Gastroesophageal sphincter (tissue), 4 donors: ENCODE results near the gene RPS6KC1. TPM values are rescaled to one million over a fixed set of nuclear protein-coding genes. Genes with fewer than 3 reads are reported as not detected.
"Not testable (repeated sequence)": the region's sequence is repeated elsewhere in the genome, so short reads cannot be mapped to it uniquely, and the experiment has no call there.

ENCODE experiments used
- ATAC-seq: fragments of 150-250 bp; one replicate; pipeline ENCODE4 v1.9.1; 2016; ENCODE audit warnings: mild to moderate bottlenecking, moderate library complexity
- H3K27ac ChIP-seq, 4 donors: fragments of 200-600 bp; sonication (generic) in 3 of 4; 1 replicate in 3 of 4; 2 replicates in 1 of 4; pipeline ENCODE4 v1.5.1; 2016 to 2019
- H3K27me3 ChIP-seq: fragments of 200-600 bp; sonication (generic); one replicate; pipeline ENCODE4 v1.5.1; 2019
- H3K36me3 ChIP-seq, 2 donors: fragments of 200-600 bp; sonication (generic); one replicate each; pipeline ENCODE4 v1.5.1; 2019; ENCODE audit warnings: control low read depth in 1 of 2
- H3K4me1 ChIP-seq, 3 donors: fragments of 200-600 bp; sonication (generic); 1 replicate in 2 of 3; 2 replicates in 1 of 3; pipeline ENCODE4 v1.5.1; 2016 to 2019; ENCODE audit warnings: control low read depth in 2 of 3
- H3K4me3 ChIP-seq, 2 donors: fragments of 200-600 bp; sonication (generic); one replicate each; pipeline ENCODE4 v1.5.1; 2019; ENCODE audit warnings: mild to moderate bottlenecking in 1 of 2, moderate library complexity in 1 of 2
- H3K9me3 ChIP-seq, 3 donors: fragments of 200-600 bp; sonication (generic); one replicate each; pipeline ENCODE4 v1.5.1; 2017 to 2019; ENCODE audit warnings: control low read depth in 2 of 3
- CTCF ChIP-seq, 4 experiments: fragments of 200-600 bp in 2 of 4; fragments of 450-650 bp in 2 of 4; sonication (generic) in 1 of 4; IDR thresholded peaks; one replicate each; pipeline ENCODE4 v1.5.1; 2017 to 2019; ENCODE audit warnings: antibody characterized with exemption in 4 of 4, mild to moderate bottlenecking in 2 of 4, moderate library complexity in 2 of 4
- EP300 ChIP-seq: sonication (generic); formaldehyde crosslinking; IDR thresholded peaks from one replicate; pipeline ENCODE4 v1.6.1; 2017; ENCODE audit warnings: antibody characterized with exemption, mild to moderate bottlenecking
- POLR2A ChIP-seq, 2 donors: fragments of 450-650 bp; IDR thresholded peaks; one replicate each; pipeline ENCODE4 v1.6.1; 2017; ENCODE audit warnings: antibody characterized with exemption in 2 of 2, mild to moderate bottlenecking in 2 of 2, moderate library complexity in 1 of 2
- POLR2AphosphoS5 ChIP-seq: sonication (generic); formaldehyde crosslinking; IDR thresholded peaks from one replicate; pipeline ENCODE4 v1.6.1; 2017; ENCODE audit warnings: antibody characterized with exemption
- WGBS, 2 donors: methylation state at CpG; one replicate each; pipeline ENCODE4 v1.1.5; 2018; ENCODE audit warnings: low coverage in 1 of 2; 5-methylcytosine and 5-hydroxymethylcytosine counted together
- total RNA-seq, 4 donors: library from RNA; depleted of rRNA; stranded (reverse); fragments of >200 nt; gene quantifications; one replicate each; pipeline ENCODE4 v1.1.0, GENCODE V29; 2016

The RPS6KC1 gene
- total RNA-seq, 4 donors from 2014 or later, result 21.2 to 28.5 (median 23.8) TPM

- no peak for ATAC-seq
- peaks cover 71% of the 10 kb centered on the region for H3K27me3 ChIP-seq
- H3K4me3 ChIP-seq, result no peak overlapping the region
Measured at GRCh38 chr1:213032651-213033050, 18.4 kb upstream of the RPS6KC1 start.

GRCh38 chr1:213034713-213035112, 16.3 kb upstream of the RPS6KC1 start:
- ATAC-seq, result no peak
- TF ChIP-seq CTCF (IDR thresholded peaks at IDR 0.05) (no peak), EP300 (no peak), POLR2AphosphoS5 (no peak), POLR2A (IDR thresholded peaks at IDR 0.05) (no peak)
- H3K4me3 ChIP-seq, result no peak overlapping the region
- WGBS, 2 donors, result 100% methylated on average over 1 of the region's 1 CpG
- no peaks in the 10 kb centered on the region for H3K4me1 ChIP-seq
- H3K36me3 ChIP-seq, result no peaks in the 10 kb centered on the region
- no peak overlapping the region for H3K27ac ChIP-seq
- no peaks in the 10 kb centered on the region for H3K9me3 ChIP-seq
- H3K27me3 ChIP-seq, result peaks cover 68% of the 10 kb centered on the region

More at GRCh38 chr1:213032651-213033050, 18.4 kb upstream of the RPS6KC1 start:
- no peaks in the 10 kb centered on the region for H3K9me3 ChIP-seq
- no peaks in the 10 kb centered on the region for H3K36me3 ChIP-seq
- H3K4me1 ChIP-seq, result no peaks in the 10 kb centered on the region
- no peak overlapping the region for H3K27ac ChIP-seq
- TF ChIP-seq EP300 (no peak), POLR2AphosphoS5 (no peak)

- 73 to 74% methylated on average over 2 of the region's 2 CpGs for WGBS, 2 donors
- ATAC-seq, result no peak
- no peaks in the 10 kb centered on the region for H3K36me3 ChIP-seq
- no peak overlapping the region for H3K4me3 ChIP-seq
- H3K27me3 ChIP-seq, result peaks cover 68% of the 10 kb centered on the region
- no peaks in the 10 kb centered on the region for H3K9me3 ChIP-seq
- H3K27ac ChIP-seq, result no peak overlapping the region
- H3K4me1 ChIP-seq, result no peaks in the 10 kb centered on the region
- no peak for TF ChIP-seq POLR2A (IDR thresholded peaks at IDR 0.05)
- TF ChIP-seq EP300, result no peak
- no peak for TF ChIP-seq POLR2AphosphoS5
- no peak for TF ChIP-seq CTCF (IDR thresholded peaks at IDR 0.05)
Measured at GRCh38 chr1:213035573-213035972, 15.5 kb upstream of the RPS6KC1 start.

- no peak for TF ChIP-seq CTCF (IDR thresholded peaks at IDR 0.05)
- TF ChIP-seq EP300, result no peak
- TF ChIP-seq POLR2A (IDR thresholded peaks at IDR 0.05), result no peak
- TF ChIP-seq POLR2AphosphoS5, result no peak
- Histone ChIP-seq H3K27ac (no peak overlapping the region), H3K4me3 (no peak overlapping the region), H3K9me3 (no peaks in the 10 kb centered on the region), H3K36me3 (no peaks in the 10 kb centered on the region), H3K4me1 (no peaks in the 10 kb centered on the region), H3K27me3 (peaks cover 57% of the 10 kb centered on the region)
- no peak for ATAC-seq
- 67 to 81% methylated on average over 1 of the region's 1 CpG for WGBS, 2 donors
Measured at GRCh38 chr1:213041443-213041842, 9.6 kb upstream of the RPS6KC1 start.

GRCh38 chr1:213045321-213046226, 5.5 kb upstream of the RPS6KC1 start:
- WGBS, 2 donors, result 60 to 72% methylated on average over 13 of the region's 13 CpGs

GRCh38 chr1:213049232-213049631, 1.8 kb upstream of the RPS6KC1 start:
- no peak for TF ChIP-seq CTCF (IDR thresholded peaks at IDR 0.05)
- ATAC-seq, result no peak
- H3K27me3 ChIP-seq, result peaks cover 35% of the 10 kb centered on the region
- peaks cover 3 to 28% (median 14%) of the 10 kb centered on the region in 3 donors for H3K4me1 ChIP-seq
- no peaks in the 10 kb centered on the region for H3K9me3 ChIP-seq
- no peak overlapping the region for H3K27ac ChIP-seq
- 58 to 63% methylated on average over 1 of the region's 1 CpG for WGBS, 2 donors
- H3K4me3 ChIP-seq, result no peak overlapping the region
- H3K36me3 ChIP-seq, result no peaks in the 10 kb centered on the region

More at GRCh38 chr1:213045321-213046226, 5.5 kb upstream of the RPS6KC1 start:
- not testable (repeated sequence) for H3K36me3 ChIP-seq, H3K4me3 ChIP-seq, H3K27ac ChIP-seq, ATAC-seq, H3K4me1 ChIP-seq, H3K9me3 ChIP-seq
- H3K27me3 ChIP-seq, result peaks cover 46% of the 10 kb centered on the region
